Stimulated activated CD4-positive, alpha-beta T cell treated with anti-CD3 and anti-CD28 coated beads, Interleukin-1b, Interleukin-23, amount 100 ng/mL, for 24 hours (primary cell): ENCODE results near the gene TAF9B.
"Not testable (repeated sequence)": the region's sequence is repeated elsewhere in the genome, so short reads cannot be mapped to it uniquely, and the experiment has no call there.

Source experiments
- DNase-seq, 4 experiments: peaks; one replicate each; pipeline ENCODE4 v3.0.0-alpha.2; 2020; ENCODE audit warnings: low read depth in 4 of 4, low spot score in 1 of 4

Gene TAF9B

GRCh38 chrX:78116766-78117165 lies 22.7 kb downstream of the TAF9B start:
- no peak for DNase-seq

GRCh38 chrX:78116365-78116764 lies 23.1 kb downstream of the TAF9B start:
- no peak for DNase-seq

GRCh38 chrX:78111140-78111931 lies 28.1 kb downstream of the TAF9B start:
- DNase-seq: no peak

GRCh38 chrX:78109458-78109857 lies 30.0 kb downstream of the TAF9B start:
- no peak for DNase-seq

GRCh38 chrX:78106651-78106986 lies 32.8 kb downstream of the TAF9B start:
- no peak for DNase-seq

- DNase-seq: no peak
These were observed 33.4 kb downstream of the TAF9B start for GRCh38 chrX:78105944-78106650.

- DNase-seq: no peak
These were observed 34.8 kb downstream of the TAF9B start for GRCh38 chrX:78104447-78105176.

- DNase-seq: peak; percentile 62 to 89 (median 77)
These were observed 35.6 kb downstream of the TAF9B start, which contains the start of gene PGK1 for GRCh38 chrX:78103623-78104446. Gene PGK1 (plus strand): TSS chrX:78104248. CDS start chrX:78104341, 93 bp downstream.

- DNase-seq: no peak
These were observed 36.3 kb downstream of the TAF9B start for GRCh38 chrX:78103001-78103622.

GRCh38 chrX:78102091-78102490 lies 37.4 kb downstream of the TAF9B start:
- no peak for DNase-seq

- DNase-seq: no peak
These were observed 41.3 kb downstream of the TAF9B start for GRCh38 chrX:78098108-78098507.

GRCh38 chrX:78092296-78092695 lies 47.2 kb downstream of the TAF9B start:
- DNase-seq: no peak

- not testable (repeated sequence) for DNase-seq
These were observed 58.0 kb downstream of the TAF9B start for GRCh38 chrX:78081413-78081812.
